Loucy (cell line): ENCODE measurements around the gene CCR7.

Source experiments
- H2AFZ ChIP-seq: fragments of 200-600 bp; sonication (generic); 2 replicates; pipeline ENCODE4 v1.6.0; 2016; ENCODE audit warnings: antibody characterized with exemption, mild to moderate bottlenecking, low read length, moderate library complexity
- H3F3A ChIP-seq: fragments of 200-600 bp; 2 replicates; pipeline ENCODE4 v1.6.0; 2016; ENCODE audit warnings: antibody characterized with exemption, low read depth, mild to moderate bottlenecking
- H3K27me3 ChIP-seq: fragments of 200-600 bp; sonication (generic); 2 replicates; pipeline ENCODE4 v1.6.1; 2014; ENCODE audit warnings: low read length, mild to moderate bottlenecking; ENCODE audit not compliant: insufficient read depth, poor library complexity, severe bottlenecking
- H3K36me3 ChIP-seq: fragments of 200-600 bp; sonication (generic); 2 replicates; pipeline ENCODE4 v1.6.1; 2016; ENCODE audit warnings: low read length; ENCODE audit not compliant: insufficient read depth
- H3K4me1 ChIP-seq: fragments of 200-600 bp; sonication (generic); 2 replicates; pipeline ENCODE4 v1.5.1; 2014; ENCODE audit warnings: low read length, mild to moderate bottlenecking; ENCODE audit not compliant: insufficient read depth, poor library complexity, severe bottlenecking
- H3K4me2 ChIP-seq: fragments of 200-600 bp; sonication (generic); 2 replicates; pipeline ENCODE4 v1.6.0; 2014; ENCODE audit warnings: antibody characterized with exemption, low read length, low read depth, mild to moderate bottlenecking; ENCODE audit not compliant: poor library complexity, severe bottlenecking
- H3K4me3 ChIP-seq: fragments of 200-600 bp; sonication (generic); 2 replicates; pipeline ENCODE4 v1.5.1; 2014; ENCODE audit warnings: low read length, mild to moderate bottlenecking, mixed read lengths; ENCODE audit not compliant: poor library complexity, severe bottlenecking
- H3K79me2 ChIP-seq: fragments of 200-600 bp; sonication (generic); 2 replicates; pipeline ENCODE4 v1.6.1; 2014; ENCODE audit warnings: low read length; ENCODE audit not compliant: insufficient read depth
- H3K9ac ChIP-seq: fragments of 200-600 bp; sonication (generic); 2 replicates; pipeline ENCODE4 v1.6.0; 2014; ENCODE audit warnings: mild to moderate bottlenecking, low read depth, low read length, moderate library complexity; ENCODE audit not compliant: poor library complexity, severe bottlenecking
- H3K9me2 ChIP-seq: fragments of 200-600 bp; sonication (generic); replicated peaks from 2 replicates; pipeline ENCODE4 v1.6.1; 2016; ENCODE audit warnings: low read depth, low read length, mixed read lengths
- H3K9me3 ChIP-seq: fragments of 200-600 bp; sonication (generic); 2 replicates; pipeline ENCODE4 v1.6.1; 2014; ENCODE audit warnings: mild to moderate bottlenecking, antibody characterized with exemption, low read length, low read depth; ENCODE audit not compliant: insufficient read depth
- H4K20me1 ChIP-seq: fragments of 200-600 bp; sonication (generic); 2 replicates; pipeline ENCODE4 v1.6.0; 2014; ENCODE audit warnings: antibody characterized with exemption, low read length, mild to moderate bottlenecking; ENCODE audit not compliant: insufficient read depth, poor library complexity, severe bottlenecking
- EZH2phosphoT487 ChIP-seq: fragments of 200-600 bp; IDR thresholded peaks from 2 replicates; pipeline ENCODE4 v1.6.1; 2018; ENCODE audit warnings: antibody characterized with exemption, mild to moderate bottlenecking, moderate library complexity, borderline replicate concordance
- TF ChIP-seq, protein P1 (sequence below): fragments of 200-600 bp; sonication (generic); conservative IDR thresholded peaks from 2 replicates; pipeline ENCODE4 v1.5.1; 2014; ENCODE audit warnings: mild to moderate bottlenecking, antibody characterized with exemption, low read length

The CCR7 gene

GRCh38 chr17:40582328-40582901 lies 17.1 kb upstream of the CCR7 start:
- H3K9ac ChIP-seq: peak overlapping the region; percentile 22
- H3K79me2 ChIP-seq: no peaks in the 10 kb centered on the region
- no peak overlapping the region for H3K4me3 ChIP-seq
- H4K20me1 ChIP-seq: no peaks in the 10 kb centered on the region
- H3K4me2 ChIP-seq: peak overlapping the region; percentile 14
- no peaks in the 10 kb centered on the region for H3K9me2 ChIP-seq
- peaks cover 13% of the 10 kb centered on the region for H3K4me1 ChIP-seq
- TF ChIP-seq, protein P1, sequence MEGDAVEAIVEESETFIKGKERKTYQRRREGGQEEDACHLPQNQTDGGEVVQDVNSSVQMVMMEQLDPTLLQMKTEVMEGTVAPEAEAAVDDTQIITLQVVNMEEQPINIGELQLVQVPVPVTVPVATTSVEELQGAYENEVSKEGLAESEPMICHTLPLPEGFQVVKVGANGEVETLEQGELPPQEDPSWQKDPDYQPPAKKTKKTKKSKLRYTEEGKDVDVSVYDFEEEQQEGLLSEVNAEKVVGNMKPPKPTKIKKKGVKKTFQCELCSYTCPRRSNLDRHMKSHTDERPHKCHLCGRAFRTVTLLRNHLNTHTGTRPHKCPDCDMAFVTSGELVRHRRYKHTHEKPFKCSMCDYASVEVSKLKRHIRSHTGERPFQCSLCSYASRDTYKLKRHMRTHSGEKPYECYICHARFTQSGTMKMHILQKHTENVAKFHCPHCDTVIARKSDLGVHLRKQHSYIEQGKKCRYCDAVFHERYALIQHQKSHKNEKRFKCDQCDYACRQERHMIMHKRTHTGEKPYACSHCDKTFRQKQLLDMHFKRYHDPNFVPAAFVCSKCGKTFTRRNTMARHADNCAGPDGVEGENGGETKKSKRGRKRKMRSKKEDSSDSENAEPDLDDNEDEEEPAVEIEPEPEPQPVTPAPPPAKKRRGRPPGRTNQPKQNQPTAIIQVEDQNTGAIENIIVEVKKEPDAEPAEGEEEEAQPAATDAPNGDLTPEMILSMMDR: no peak
- TF ChIP-seq EZH2phosphoT487: no peak
- H3K9me3 ChIP-seq: no peaks in the 10 kb centered on the region
- no peaks in the 10 kb centered on the region for H3F3A ChIP-seq
- peak overlapping the region; percentile 65 for H2AFZ ChIP-seq
- H3K27me3 ChIP-seq: no peaks in the 10 kb centered on the region
- H3K36me3 ChIP-seq: no peaks in the 10 kb centered on the region

DNA sequence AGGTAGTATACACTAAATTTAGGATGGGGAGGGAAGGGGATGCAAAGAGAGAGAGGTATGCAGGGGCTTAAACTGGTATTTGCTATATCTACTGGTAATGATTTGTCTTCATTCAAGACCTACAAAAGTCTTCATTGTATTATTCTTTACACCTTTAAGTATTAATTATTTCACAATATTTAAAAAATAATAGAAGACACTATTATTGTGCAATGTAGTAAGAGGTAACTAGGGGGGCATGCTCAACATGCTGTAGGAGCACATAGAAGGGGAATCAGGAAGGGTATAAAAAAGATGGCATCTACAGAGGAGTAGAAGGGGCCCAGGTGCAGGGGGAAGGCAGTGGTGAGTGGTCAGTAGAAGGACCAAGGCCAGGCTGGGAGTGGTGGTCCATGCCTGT lies 14.9 kb upstream of the CCR7 start:
- H3F3A ChIP-seq: no peaks in the 10 kb centered on the region
- no peaks in the 10 kb centered on the region for H4K20me1 ChIP-seq
- no peaks in the 10 kb centered on the region for H3K27me3 ChIP-seq
- H3K9ac ChIP-seq: no peak overlapping the region
- H3K4me2 ChIP-seq: no peak overlapping the region
- no peaks in the 10 kb centered on the region for H3K79me2 ChIP-seq
- H3K4me3 ChIP-seq: no peak overlapping the region
- H3K9me2 ChIP-seq: no peaks in the 10 kb centered on the region
- peaks cover 21% of the 10 kb centered on the region for H3K4me1 ChIP-seq
- TF ChIP-seq, protein P1: no peak
- no peaks in the 10 kb centered on the region for H3K36me3 ChIP-seq
- no peaks in the 10 kb centered on the region for H3K9me3 ChIP-seq
- H2AFZ ChIP-seq: no peak overlapping the region

GRCh38 chr17:40579471-40579870 lies 14.2 kb upstream of the CCR7 start:
- no peaks in the 10 kb centered on the region; the same call in 1 of the 2 replicates for H3K9me3 ChIP-seq
- H3F3A ChIP-seq: no peaks in the 10 kb centered on the region
- no peak overlapping the region for H3K4me3 ChIP-seq
- H3K79me2 ChIP-seq: no peaks in the 10 kb centered on the region
- H3K27me3 ChIP-seq: no peaks in the 10 kb centered on the region
- H4K20me1 ChIP-seq: no peaks in the 10 kb centered on the region
- no peaks in the 10 kb centered on the region for H3K36me3 ChIP-seq
- TF ChIP-seq, protein P1: no peak
- TF ChIP-seq EZH2phosphoT487: no peak
- H2AFZ ChIP-seq: no peak overlapping the region
- H3K4me2 ChIP-seq: no peak overlapping the region
- no peaks in the 10 kb centered on the region for H3K9me2 ChIP-seq
- peaks cover 21% of the 10 kb centered on the region for H3K4me1 ChIP-seq
- H3K9ac ChIP-seq: no peak overlapping the region
